Body of pancreas (tissue), 4 donors: ENCODE measurements around the gene MYL3.

Experiments
- POLR2A ChIP-seq, 3 donors: fragments of 450-650 bp; IDR thresholded peaks; one replicate each; pipeline ENCODE4 v1.6.1; 2016; ENCODE audit warnings: antibody characterized with exemption in 3 of 3, mild to moderate bottlenecking in 2 of 3
- TF ChIP-seq, protein P1 (sequence below), 7 experiments: fragments of 450-650 bp in 4 of 7; fragments of 200-600 bp in 3 of 7; sonication (generic) in 3 of 7; IDR thresholded peaks; one replicate each; pipeline ENCODE4 v1.5.1; 2016 to 2019; ENCODE audit warnings: antibody characterized with exemption in 7 of 7

DNA sequence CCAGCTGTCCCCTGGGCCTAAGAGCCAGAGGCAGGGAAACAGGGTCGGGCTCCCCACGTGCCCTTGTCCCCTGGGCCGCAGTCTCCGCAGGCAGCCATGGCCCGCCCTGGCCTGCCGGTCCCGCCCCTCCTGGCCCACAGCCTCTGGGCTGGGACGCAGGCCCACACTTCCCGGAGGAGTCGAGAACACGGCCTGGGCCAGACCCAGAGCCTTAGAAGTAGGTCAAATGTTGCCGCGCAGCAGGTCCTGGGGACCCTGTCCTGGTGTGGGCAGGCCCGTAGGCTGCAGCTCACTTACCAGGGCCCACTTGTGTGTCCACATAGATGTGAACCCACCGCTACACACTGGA is 4.3 kb upstream of the MYL3 start:
- TF ChIP-seq, protein P1, sequence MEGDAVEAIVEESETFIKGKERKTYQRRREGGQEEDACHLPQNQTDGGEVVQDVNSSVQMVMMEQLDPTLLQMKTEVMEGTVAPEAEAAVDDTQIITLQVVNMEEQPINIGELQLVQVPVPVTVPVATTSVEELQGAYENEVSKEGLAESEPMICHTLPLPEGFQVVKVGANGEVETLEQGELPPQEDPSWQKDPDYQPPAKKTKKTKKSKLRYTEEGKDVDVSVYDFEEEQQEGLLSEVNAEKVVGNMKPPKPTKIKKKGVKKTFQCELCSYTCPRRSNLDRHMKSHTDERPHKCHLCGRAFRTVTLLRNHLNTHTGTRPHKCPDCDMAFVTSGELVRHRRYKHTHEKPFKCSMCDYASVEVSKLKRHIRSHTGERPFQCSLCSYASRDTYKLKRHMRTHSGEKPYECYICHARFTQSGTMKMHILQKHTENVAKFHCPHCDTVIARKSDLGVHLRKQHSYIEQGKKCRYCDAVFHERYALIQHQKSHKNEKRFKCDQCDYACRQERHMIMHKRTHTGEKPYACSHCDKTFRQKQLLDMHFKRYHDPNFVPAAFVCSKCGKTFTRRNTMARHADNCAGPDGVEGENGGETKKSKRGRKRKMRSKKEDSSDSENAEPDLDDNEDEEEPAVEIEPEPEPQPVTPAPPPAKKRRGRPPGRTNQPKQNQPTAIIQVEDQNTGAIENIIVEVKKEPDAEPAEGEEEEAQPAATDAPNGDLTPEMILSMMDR (IDR thresholded peaks at IDR 0.05), result no peak
- TF ChIP-seq POLR2A (IDR thresholded peaks at IDR 0.05), result no peak
